T-helper 1 cell (primary cell): ENCODE results near the gene HEATR3.

Experiments used
- DNase-seq, 5 donors: peaks; one replicate each; pipeline ENCODE4 v3.0.0-alpha.2; 2012 to 2020

The HEATR3 gene

GRCh38 chr16:50058091-50058771 lies 7.5 kb upstream of the HEATR3 start:
- no peak for DNase-seq

- no peak for DNase-seq
These were observed 6.7 kb upstream of the HEATR3 start for GRCh38 chr16:50059111-50059510.

DNA sequence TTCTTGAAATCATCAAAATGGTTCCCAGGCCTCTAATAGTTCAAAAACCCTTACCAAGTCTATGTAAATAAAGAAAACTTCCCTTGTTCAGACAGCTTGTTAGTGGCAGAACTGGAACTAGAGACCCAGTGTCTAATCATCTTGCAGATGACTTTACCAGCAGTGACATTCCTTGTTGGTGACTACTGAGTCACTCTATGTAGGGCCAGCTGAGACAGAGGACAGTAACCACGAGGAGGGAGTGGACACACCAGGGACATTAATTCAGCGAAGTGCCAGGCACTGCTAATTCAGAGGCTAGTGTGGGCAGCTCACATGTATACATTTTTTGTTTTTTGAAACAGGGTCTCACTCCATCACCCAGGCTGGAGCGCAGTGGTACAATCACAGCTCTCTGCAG lies 6.1 kb upstream of the HEATR3 start:
- DNase-seq = no peak

DNA sequence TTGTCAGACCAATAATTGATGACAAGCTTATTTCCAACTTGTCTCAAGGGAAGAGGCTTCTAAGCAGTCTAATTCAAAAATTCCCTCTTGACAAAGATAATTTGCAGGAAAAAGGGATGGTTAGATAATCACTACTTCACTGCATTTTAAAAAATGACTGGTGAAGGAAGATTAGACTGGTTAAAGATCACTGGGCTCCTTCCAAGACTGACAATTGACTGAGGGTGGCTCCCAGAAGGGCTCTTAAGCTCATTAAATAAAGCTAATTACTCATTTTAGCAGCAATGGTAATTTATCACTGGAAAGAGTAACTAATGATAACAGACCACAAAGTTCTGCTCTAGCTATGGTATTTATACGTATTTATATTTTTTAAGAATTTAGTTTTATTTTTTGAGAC lies 4.4 kb upstream of the HEATR3 start:
- DNase-seq = no peak

DNA sequence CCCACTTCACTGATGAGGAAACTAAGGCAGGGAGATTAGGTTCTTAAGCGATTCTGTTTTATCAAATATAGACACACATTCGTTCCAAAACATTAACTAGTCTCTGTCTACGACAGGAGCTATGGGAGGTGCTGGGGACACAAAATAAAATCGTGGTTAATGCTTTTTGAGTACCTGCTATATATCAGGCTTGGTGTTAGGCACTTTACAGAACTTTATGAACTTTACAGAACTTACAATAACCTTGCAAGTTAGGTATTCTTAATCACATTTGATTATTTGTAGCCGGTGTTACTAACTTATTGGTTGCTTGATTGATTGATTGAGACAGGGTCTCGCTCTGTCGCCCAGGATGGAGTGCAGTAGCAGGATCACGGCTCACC lies 538 bp upstream of the HEATR3 start:
- DNase-seq = no peak

DNA sequence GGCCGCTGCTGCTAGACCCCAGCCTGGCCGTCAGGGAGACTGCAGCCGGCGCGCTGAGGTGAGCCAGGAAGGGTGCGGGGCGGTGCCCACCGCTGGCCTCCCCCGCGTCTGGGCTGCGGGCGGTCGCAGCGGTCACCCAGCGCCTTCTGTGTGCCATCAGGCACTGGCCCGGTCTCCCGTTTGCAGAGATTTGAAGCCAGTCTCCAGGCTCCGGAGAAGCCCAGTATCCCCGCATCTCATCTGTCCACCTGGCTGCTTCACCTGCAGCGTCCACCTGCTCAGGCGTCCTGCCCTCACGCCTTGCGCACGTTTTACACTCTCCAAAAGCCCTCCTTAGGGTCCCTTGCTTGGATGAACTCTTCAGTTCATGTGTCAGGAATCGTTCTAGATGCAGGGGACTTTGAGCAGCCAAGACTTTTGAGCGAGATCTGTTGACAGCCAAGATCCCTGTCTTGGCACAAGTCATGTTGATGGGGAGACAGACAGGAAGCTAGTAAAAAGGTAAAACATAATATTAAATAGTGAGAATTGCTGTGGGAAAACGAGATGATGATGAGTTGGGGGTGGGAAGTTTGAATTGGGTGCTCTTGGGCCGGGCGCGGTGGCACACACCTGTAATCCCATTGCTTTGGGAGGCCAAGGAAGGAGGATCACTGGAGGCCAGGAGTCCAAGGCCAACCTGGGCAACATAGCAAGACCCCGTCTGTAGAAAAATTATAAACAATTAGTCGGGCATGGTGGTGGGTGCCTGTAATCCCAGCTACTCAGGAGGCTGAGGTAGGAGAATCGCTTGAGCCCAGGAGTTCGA lies 916 bp downstream of the HEATR3 start:
- DNase-seq = peak in 1 of 5 donors; percentile 13

DNA sequence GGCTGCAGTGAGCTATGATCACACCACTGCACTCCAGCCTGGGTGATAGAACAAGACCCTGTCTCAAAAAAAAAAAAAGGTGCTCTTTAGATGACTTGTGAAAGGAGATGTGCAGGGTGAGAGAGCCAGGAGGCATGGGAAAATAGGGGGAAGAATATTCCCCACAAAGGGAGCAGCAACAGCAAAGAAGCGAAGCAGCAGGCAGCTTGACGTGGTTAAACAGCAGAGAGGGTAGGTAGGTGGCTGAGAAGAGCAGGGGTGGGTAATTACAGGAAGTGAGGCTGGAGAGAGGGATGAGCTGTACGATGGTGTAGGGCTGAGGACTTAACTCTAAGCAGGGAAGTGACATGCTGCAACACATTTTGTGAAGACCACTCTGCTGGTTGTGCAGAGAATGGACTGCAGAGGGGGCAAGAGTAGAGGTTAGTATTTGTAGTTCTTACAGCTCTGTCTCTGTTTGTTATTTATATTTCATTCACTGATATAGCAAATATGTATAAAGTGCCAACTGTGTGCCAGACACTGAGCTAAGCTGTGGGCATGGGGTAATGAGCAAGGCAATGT lies 1.6 kb downstream of the HEATR3 start:
- DNase-seq = peak in 2 of 5 donors; percentile 4 to 66

DNA sequence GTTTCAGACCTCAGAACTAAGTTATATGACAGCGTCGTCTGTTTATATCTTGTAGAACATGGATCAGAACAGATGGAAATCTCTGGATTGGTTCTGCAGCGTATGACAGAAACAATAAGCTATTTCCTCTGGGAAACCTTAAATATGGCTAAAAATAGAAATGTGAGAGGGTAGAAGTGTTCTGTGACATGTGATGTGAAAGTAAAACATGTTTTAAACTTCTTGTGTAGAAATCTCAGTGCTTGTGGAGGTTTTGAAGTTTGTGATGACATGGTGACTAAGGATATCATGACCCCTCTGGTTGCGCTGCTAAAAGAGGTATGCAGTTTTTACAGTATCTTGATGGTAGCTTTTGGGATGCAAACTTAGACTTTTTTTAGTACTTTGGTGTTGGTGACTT lies 2.8 kb downstream of the HEATR3 start:
- no peak for DNase-seq

DNA sequence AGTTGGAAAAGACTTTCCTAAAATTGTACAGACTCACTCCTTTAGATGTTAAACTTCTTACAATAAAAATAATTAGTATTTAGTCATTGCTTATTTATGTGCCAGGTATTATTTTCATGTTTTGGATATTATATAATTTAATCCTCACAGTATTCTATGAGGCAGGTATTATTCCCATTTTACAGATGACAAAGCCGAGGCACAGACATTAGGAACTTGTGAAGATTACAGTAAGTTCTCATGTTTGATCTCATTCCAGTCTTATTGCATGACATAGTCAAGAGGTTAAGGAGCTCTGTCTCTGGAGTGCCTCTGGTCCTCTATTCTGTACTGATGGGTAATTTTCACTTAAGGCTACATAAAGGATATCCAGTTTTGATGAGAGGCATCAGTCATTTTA lies 3.3 kb downstream of the HEATR3 start:
- DNase-seq = no peak

GRCh38 chr16:50071075-50071671 lies 5.4 kb downstream of the HEATR3 start:
- no peak for DNase-seq

GRCh38 chr16:50072730-50073129 lies 7.0 kb downstream of the HEATR3 start:
- DNase-seq = peak in 1 of 5 donors; percentile 23

GRCh38 chr16:50079397-50080140 lies 13.8 kb downstream of the HEATR3 start:
- DNase-seq = no peak

DNA sequence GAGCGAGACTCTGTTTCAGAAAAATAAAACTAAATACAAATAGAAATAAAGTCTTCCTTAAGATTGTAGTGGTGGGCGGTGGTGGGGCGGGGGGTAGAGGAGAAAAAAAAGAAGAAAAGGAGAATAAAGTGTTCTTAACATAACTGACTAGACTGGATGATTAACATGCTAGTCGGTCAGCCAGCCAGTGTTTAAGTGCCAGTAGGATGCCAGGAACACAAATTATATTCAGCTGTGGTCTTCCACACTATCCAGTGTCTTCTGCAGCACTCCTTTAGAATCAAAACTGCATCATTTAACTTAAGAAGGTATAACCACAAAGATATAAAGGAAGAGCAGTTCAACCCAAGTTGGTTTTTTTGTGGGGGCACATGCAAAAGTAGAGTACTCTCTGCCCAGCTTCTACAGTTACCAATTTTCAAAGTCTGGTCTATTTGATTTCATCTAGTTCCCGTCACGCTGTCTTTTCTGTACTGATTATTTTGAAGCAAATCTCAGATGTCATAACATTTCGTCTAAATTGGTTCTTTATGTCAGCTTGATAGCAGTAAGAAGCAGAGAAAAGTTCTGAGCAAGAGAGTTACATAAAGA lies 15.8 kb downstream of the HEATR3 start:
- DNase-seq = no peak

DNA sequence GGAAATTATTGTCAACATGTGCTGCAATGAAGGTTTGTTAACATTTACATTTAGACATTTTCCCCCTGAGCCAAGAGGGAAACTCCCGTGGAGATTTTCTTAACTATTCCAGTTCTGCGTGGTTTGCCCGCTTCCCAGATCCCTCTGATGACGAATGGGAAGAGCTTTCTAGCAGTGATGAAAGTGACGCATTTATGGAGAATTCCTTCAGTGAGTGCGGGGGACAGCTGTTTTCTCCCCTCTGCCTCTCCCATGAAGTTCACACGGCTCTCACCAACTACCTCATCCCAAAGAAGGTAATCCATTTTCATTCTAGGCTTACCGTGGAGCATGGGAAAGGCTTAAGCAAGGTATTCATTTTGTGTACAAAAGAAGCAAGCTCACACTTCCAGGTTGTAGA lies 18.2 kb downstream of the HEATR3 start:
- no peak for DNase-seq

DNA sequence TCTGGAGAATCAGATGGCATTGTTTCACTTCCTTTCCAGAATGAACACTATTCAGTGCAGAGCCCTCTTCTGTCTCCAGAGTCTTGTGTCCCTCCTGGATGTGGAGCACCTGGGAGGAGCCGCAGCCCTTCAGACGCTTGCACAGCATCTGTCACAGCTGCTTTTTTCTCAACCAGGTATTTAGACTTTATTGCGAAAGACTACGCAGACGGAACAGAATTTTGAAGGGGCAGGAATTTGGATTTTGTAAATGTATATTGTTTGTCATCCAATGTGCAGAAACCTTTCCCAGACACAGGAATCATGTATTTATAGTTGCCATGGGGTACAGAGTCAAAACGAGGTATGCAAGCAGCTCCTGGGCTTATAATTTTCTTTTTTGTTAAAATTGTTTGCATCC lies 20.4 kb downstream of the HEATR3 start:
- no peak for DNase-seq

- no peak for DNase-seq
These were observed 22.5 kb downstream of the HEATR3 start for GRCh38 chr16:50088302-50088701.

- DNase-seq = no peak
These were observed 27.1 kb downstream of the HEATR3 start for GRCh38 chr16:50092891-50093290.

DNA sequence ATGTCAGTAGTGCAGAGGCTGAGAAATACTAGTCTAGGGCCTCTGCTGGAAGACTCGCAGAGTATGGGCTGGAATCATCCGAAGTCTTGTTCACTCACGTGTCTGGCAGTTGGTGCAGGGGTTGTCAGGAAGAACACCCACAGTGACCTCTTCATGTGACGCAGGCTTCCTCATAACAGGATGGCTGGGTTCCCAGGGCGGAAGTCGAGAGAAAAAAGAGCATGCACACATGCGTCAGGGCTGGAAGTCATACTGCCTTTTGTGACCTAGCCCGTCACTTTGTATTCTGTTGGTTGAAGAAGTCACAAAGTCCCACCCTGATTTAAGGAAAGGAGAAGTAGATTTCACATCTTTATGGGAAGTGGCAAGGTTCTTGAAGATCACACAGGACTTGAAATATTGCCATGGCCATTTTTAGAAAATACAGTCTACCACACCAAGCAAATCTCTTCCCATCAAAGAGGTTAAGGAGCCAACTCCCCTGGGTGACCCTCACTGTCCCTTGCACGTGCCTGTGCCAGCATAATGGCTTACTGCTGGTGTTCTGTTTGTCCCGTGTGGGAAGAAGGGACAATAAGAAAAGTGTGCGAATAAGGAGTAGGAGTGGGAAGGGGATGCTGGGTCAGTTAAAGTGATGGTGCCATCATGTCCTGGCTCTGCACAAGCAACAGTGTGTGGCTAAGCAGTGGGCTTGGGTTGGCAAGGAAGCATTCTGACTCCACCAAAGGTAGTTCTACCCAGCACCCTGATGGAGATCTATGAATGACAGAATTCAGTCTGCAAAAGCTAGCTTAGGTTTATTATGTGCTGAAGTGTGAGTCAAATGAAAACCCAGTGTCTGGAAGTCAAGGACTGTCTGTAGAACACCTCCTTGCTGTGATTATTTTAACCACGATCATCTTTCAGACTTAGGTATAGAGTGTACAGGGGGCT lies 28.1 kb downstream of the HEATR3 start:
- peak in 1 of 5 donors; percentile 63 for DNase-seq

DNA sequence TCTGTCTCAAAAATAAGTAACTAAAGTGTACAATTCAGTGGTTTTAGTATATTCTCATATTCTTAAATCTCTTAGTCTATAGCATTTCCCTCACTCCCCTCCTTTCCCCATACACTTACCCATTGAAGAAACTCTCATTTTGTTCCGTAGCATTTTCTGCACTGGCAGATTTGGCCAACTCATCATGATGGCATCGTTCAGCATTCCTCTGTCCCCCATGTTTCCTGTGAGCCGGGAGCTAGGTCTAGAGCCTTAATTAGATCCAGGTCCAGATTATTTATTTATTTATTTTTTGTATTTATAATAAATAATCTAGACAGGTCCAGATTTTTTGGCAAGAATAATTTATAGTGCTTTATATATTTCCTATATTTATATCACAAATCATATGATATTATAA lies 31.0 kb downstream of the HEATR3 start:
- DNase-seq = no peak

DNA sequence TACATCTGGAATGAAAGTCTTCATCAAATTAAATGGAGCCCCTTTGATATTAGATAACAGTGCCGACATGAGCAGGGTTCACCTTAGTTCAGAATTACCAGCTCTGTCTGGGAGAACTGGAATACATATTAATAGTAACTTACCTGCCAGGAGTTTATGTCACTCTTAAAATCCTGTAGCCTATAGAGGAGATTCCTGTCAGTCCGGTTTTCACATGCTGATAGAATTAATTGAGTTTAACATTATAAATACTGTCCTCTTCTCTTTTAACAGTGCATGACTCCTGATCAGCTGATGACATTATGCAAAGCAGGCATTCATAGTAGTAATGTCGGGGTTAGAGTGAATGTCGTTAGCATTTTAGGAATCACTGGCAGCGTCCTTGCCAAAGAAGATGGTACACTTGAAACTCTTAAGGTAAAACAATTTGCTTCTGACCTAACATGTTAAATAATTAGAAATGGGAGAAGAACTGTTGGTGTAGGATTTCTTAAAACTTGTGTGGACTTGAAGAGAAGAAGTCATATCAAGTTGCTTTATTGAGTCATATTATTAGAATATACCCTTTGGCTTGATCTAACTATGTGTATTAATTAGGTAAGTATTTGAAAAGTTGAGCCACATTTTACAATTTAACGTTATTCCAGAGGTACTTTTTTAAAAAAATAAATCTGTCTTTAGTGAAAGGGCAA lies 34.3 kb downstream of the HEATR3 start:
- no peak for DNase-seq
